Activated effector memory CD4-positive, alpha-beta T cell treated with anti-CD3 and anti-CD28 coated beads, Interleukin-2, amount 50 U/mL, for 16 hours (primary cell): Measurements from ENCODE around the gene ZNF527.
"Not testable (repeated sequence)": the region's sequence is repeated elsewhere in the genome, so short reads cannot be mapped to it uniquely, and the experiment has no call there.

Experiments used
- DNase-seq: peaks from one replicate; pipeline ENCODE4 v3.0.0-alpha.2; 2020

The ZNF527 gene

GRCh38 chr19:37370880-37371661 is at the start of gene ZNF527:
TSS of gene ZNF527 (plus strand) at chr19:37371099. CDS start at chr19:37374199, 3,100 bp downstream.
- DNase-seq: peak; percentile 99

GRCh38 chr19:37329686-37330085 is 41.2 kb upstream of the ZNF527 start:
- DNase-seq: no peak

- DNase-seq: no peak
Observed at GRCh38 chr19:37332839-37333238, 38.1 kb upstream of the ZNF527 start.

- DNase-seq: no peak
Observed at GRCh38 chr19:37333457-37333856, 37.4 kb upstream of the ZNF527 start.

- peak; percentile 95 for DNase-seq
Observed at GRCh38 chr19:37334179-37335071, 36.5 kb upstream of the ZNF527 start.

GRCh38 chr19:37342753-37343152 is 28.1 kb upstream of the ZNF527 start:
- no peak for DNase-seq

- DNase-seq: no peak
Observed at GRCh38 chr19:37346091-37346490, 24.8 kb upstream of the ZNF527 start.

- DNase-seq: no peak
Observed at GRCh38 chr19:37348060-37348459, 22.8 kb upstream of the ZNF527 start.

- DNase-seq: no peak
Observed at GRCh38 chr19:37353968-37354367, 16.9 kb upstream of the ZNF527 start.

GRCh38 chr19:37355901-37356300 is 15.0 kb upstream of the ZNF527 start:
- DNase-seq: no peak

- no peak for DNase-seq
Observed at GRCh38 chr19:37361994-37362393, 8.9 kb upstream of the ZNF527 start.

- no peak for DNase-seq
Observed at GRCh38 chr19:37362733-37363132, 8.2 kb upstream of the ZNF527 start.

- DNase-seq: not testable (repeated sequence)
Observed at GRCh38 chr19:37370386-37370879, 466 bp upstream of the ZNF527 start.

- no peak for DNase-seq
Observed at GRCh38 chr19:37389234-37389633, 18.3 kb downstream of the ZNF527 start.

GRCh38 chr19:37391399-37391798 is 20.5 kb downstream of the ZNF527 start:
- not testable (repeated sequence) for DNase-seq

- no peak for DNase-seq
Observed at GRCh38 chr19:37401078-37401477, 30.2 kb downstream of the ZNF527 start.

GRCh38 chr19:37403403-37403802 is 32.5 kb downstream of the ZNF527 start:
- DNase-seq: no peak

GRCh38 chr19:37406140-37406846 is 35.4 kb downstream of the ZNF527 start:
- DNase-seq: not testable (repeated sequence)

- DNase-seq: no peak
Observed at GRCh38 chr19:37412700-37413099, 41.8 kb downstream of the ZNF527 start.

- no peak for DNase-seq
Observed at GRCh38 chr19:37413313-37414084, 42.6 kb downstream of the ZNF527 start.
